ENCODE measurements around the gene BSCL2.
"Not testable (repeated sequence)": the region's sequence is repeated elsewhere in the genome, so short reads cannot be mapped to it uniquely, and the experiment has no call there.

Gene BSCL2

GRCh38 chr11:62682518-62682917, 24.7 kb downstream of the BSCL2 start:
- no peak for DNase-seq

GRCh38 chr11:62680825-62681240, 26.4 kb downstream of the BSCL2 start:
- DNase-seq, result peak; percentile 71

GRCh38 chr11:62678770-62679696, 28.2 kb downstream of the BSCL2 start, which contains the start of gene UBXN1:
UBXN1 (minus strand) TSS chr11:62679073; CDS start chr11:62678923, 150 bp downstream.
- DNase-seq, result peak; percentile 89

- DNase-seq, result no peak
Observed at GRCh38 chr11:62678433-62678769, 28.8 kb downstream of the BSCL2 start.

- DNase-seq, result no peak
Observed at GRCh38 chr11:62677714-62678113, 29.5 kb downstream of the BSCL2 start.

GRCh38 chr11:62677156-62677555, 30.1 kb downstream of the BSCL2 start:
- DNase-seq, result no peak

- DNase-seq, result no peak
Observed at GRCh38 chr11:62676698-62677097, 30.5 kb downstream of the BSCL2 start.

- not testable (repeated sequence) for DNase-seq
Observed at GRCh38 chr11:62675415-62675814, 31.8 kb downstream of the BSCL2 start.

GRCh38 chr11:62673196-62673525, 34.1 kb downstream of the BSCL2 start:
- DNase-seq, result no peak

- peak; percentile 97 for DNase-seq
Observed at GRCh38 chr11:62671608-62672389, 35.4 kb downstream of the BSCL2 start, which contains the start of the genes LBHD1 and UQCC3. LBHD1 (minus strand) TSS chr11:62672267; CDS start chr11:62670031, 2,236 bp downstream. UQCC3 (plus strand) TSS chr11:62671673; CDS start chr11:62671746, 73 bp downstream.

GRCh38 chr11:62671236-62671607, 36.0 kb downstream of the BSCL2 start:
- no peak for DNase-seq

GRCh38 chr11:62669420-62670161, 37.6 kb downstream of the BSCL2 start:
- DNase-seq, result no peak

- DNase-seq, result no peak
Observed at GRCh38 chr11:62667460-62667859, 39.8 kb downstream of the BSCL2 start.

- peak; percentile 39 for DNase-seq
Observed at GRCh38 chr11:62666259-62666926, 40.8 kb downstream of the BSCL2 start.

GRCh38 chr11:62665599-62666258, 41.5 kb downstream of the BSCL2 start:
- peak; percentile 66 for DNase-seq

GRCh38 chr11:62665075-62665598, 42.1 kb downstream of the BSCL2 start, which contains the start of the genes C11orf98 and CSKMT:
C11orf98 (minus strand) TSS chr11:62665210; CDS start chr11:62665169, 41 bp downstream.
CSKMT (plus strand) TSS chr11:62665312; CDS start chr11:62665880, 568 bp downstream.
- peak; percentile 98 for DNase-seq

GRCh38 chr11:62664405-62665074, 42.7 kb downstream of the BSCL2 start:
- DNase-seq, result peak; percentile 67

GRCh38 chr11:62656796-62657429, 50.3 kb downstream of the BSCL2 start:
- DNase-seq, result no peak

- no peak for DNase-seq
Observed at GRCh38 chr11:62654297-62654696, 52.9 kb downstream of the BSCL2 start.
